SK-N-SH treated with all-trans-retinoic acid at 6 μM for 48 hours (cell line): ENCODE data around the gene KRT72.

Experiments used
- ATAC-seq: fragments of 200-7000 bp; cut with Tn5 transposase; 3 replicates; pipeline ENCODE4 v1.9.1; 2020; ENCODE audit warnings: mild to moderate bottlenecking, moderate library complexity
- ARNTL ChIP-seq: fragments of 450-650 bp; formaldehyde crosslinking; IDR thresholded peaks from 2 replicates; pipeline ENCODE4 v1.5.0; 2020; ENCODE audit warnings: low read depth, mild to moderate bottlenecking, moderate library complexity, borderline replicate concordance
- BACH2 ChIP-seq: fragments of 250-450 bp; sonication (Bioruptor Pico); IDR thresholded peaks from 2 replicates; pipeline ENCODE4 v1.9.0; 2021; ENCODE audit warnings: mild to moderate bottlenecking, borderline replicate concordance
- CSDC2 ChIP-seq: fragments of 250-450 bp; sonication (Bioruptor Pico); IDR thresholded peaks from 2 replicates; pipeline ENCODE4 v1.5.0; 2020; ENCODE audit warnings: mild to moderate bottlenecking, moderate library complexity
- CSRNP3 ChIP-seq: fragments of 250-450 bp; sonication (Bioruptor Pico); IDR thresholded peaks from 2 replicates; pipeline ENCODE4 v1.5.1; 2021; ENCODE audit warnings: mild to moderate bottlenecking, moderate library complexity
- ESRRG ChIP-seq: fragments of 250-450 bp; sonication (Bioruptor Pico); IDR thresholded peaks from 2 replicates; pipeline ENCODE4 v1.6.1; 2021; ENCODE audit warnings: mild to moderate bottlenecking
- GLIS3 ChIP-seq: fragments of 250-450 bp; sonication (Bioruptor Pico); IDR thresholded peaks from 2 replicates; pipeline ENCODE4 v1.5.0; 2020; ENCODE audit warnings: mild to moderate bottlenecking, moderate library complexity
- ISL1 ChIP-seq: fragments of 250-450 bp; sonication (Bioruptor Pico); IDR thresholded peaks from 2 replicates; pipeline ENCODE4 v2.1.2; 2022; ENCODE audit warnings: mild to moderate bottlenecking, moderate library complexity
- OSR1 ChIP-seq: fragments of 250-450 bp; sonication (Bioruptor Pico); IDR thresholded peaks from 2 replicates; pipeline ENCODE4 v1.8.0; 2022; ENCODE audit warnings: moderate library complexity, mild to moderate bottlenecking, inconsistent platforms
- PATZ1 ChIP-seq: fragments of 250-450 bp; sonication (Bioruptor Pico); IDR thresholded peaks from 2 replicates; pipeline ENCODE4 v1.8.0; 2020; ENCODE audit warnings: mild to moderate bottlenecking, moderate library complexity, borderline replicate concordance
- POU6F1 ChIP-seq: fragments of 250-450 bp; sonication (Bioruptor Pico); IDR thresholded peaks from 2 replicates; pipeline ENCODE4 v1.8.0; 2021; ENCODE audit warnings: low read depth, mild to moderate bottlenecking, moderate library complexity, borderline replicate concordance
- PPARA ChIP-seq: fragments of 250-450 bp; sonication (Bioruptor Pico); IDR thresholded peaks from 2 replicates; pipeline ENCODE4 v1.5.0; 2020; ENCODE audit warnings: mild to moderate bottlenecking, borderline replicate concordance
- RARB ChIP-seq: fragments of 250-450 bp; sonication (Bioruptor Pico); IDR thresholded peaks from 2 replicates; pipeline ENCODE4 v1.8.0; 2021; ENCODE audit warnings: mild to moderate bottlenecking, moderate library complexity
- SNAI2 ChIP-seq: fragments of 250-450 bp; sonication (Bioruptor Pico); IDR thresholded peaks from 2 replicates; pipeline ENCODE4 v1.5.0; 2020; ENCODE audit warnings: mild to moderate bottlenecking, moderate library complexity
- TOX ChIP-seq: fragments of 250-450 bp; sonication (Bioruptor Pico); IDR thresholded peaks from 2 replicates; pipeline ENCODE4 v1.8.0; 2021; ENCODE audit warnings: mild to moderate bottlenecking, moderate library complexity, borderline replicate concordance
- TSHZ2 ChIP-seq: fragments of 250-450 bp; sonication (Bioruptor Pico); IDR thresholded peaks from 2 replicates; pipeline ENCODE4 v1.5.0; 2020; ENCODE audit warnings: mild to moderate bottlenecking, moderate library complexity
- ZC3H10 ChIP-seq: fragments of 250-450 bp; sonication (Bioruptor Pico); IDR thresholded peaks from 2 replicates; pipeline ENCODE4 v1.5.1; 2021; ENCODE audit warnings: mild to moderate bottlenecking, moderate library complexity
- ZFP3 ChIP-seq: fragments of 250-450 bp; sonication (Bioruptor Pico); IDR thresholded peaks from 2 replicates; pipeline ENCODE4 v1.5.0; 2020; ENCODE audit warnings: mild to moderate bottlenecking, moderate library complexity
- ZFP30 ChIP-seq: fragments of 450-650 bp; formaldehyde crosslinking; IDR thresholded peaks from 2 replicates; pipeline ENCODE4 v1.5.0; 2022; ENCODE audit warnings: mild to moderate bottlenecking, moderate library complexity
- ZNF565 ChIP-seq: fragments of 450-650 bp; formaldehyde crosslinking; conservative IDR thresholded peaks from 2 replicates; pipeline ENCODE4 v1.5.0; 2020; ENCODE audit warnings: low read depth, mild to moderate bottlenecking, moderate library complexity
- ZNF70 ChIP-seq: fragments of 450-650 bp; formaldehyde crosslinking; IDR thresholded peaks from 2 replicates; pipeline ENCODE4 v1.5.0; 2020; ENCODE audit warnings: mild to moderate bottlenecking, moderate library complexity
- TF ChIP-seq, protein P1 (sequence below): fragments of 250-450 bp; sonication (Bioruptor Pico); IDR thresholded peaks from 2 replicates; pipeline ENCODE4 v1.5.1; 2020; ENCODE audit warnings: low read depth, mild to moderate bottlenecking, moderate library complexity

The KRT72 gene

GRCh38 chr12:52578469-52578868 lies 22.8 kb downstream of the KRT72 start:
- TF ChIP-seq TOX (CRISPR knock-in tag) (no peak), CSRNP3 (no peak), OSR1 (no peak), GLIS3 (no peak), ZC3H10 (CRISPR knock-in tag) (no peak), ZNF70 (CRISPR knock-in tag) (no peak)
- ATAC-seq, result no peak

GRCh38 chr12:52577316-52577715 lies 23.9 kb downstream of the KRT72 start:
- TF ChIP-seq ZNF565 (no peak), PATZ1 (CRISPR knock-in tag) (no peak), ARNTL (no peak), SNAI2 (CRISPR knock-in tag) (no peak), CSDC2 (CRISPR knock-in tag) (no peak), ESRRG (CRISPR knock-in tag) (no peak), ISL1 (CRISPR knock-in tag) (no peak), TSHZ2 (CRISPR knock-in tag) (no peak)
- TF ChIP-seq, protein P1, sequence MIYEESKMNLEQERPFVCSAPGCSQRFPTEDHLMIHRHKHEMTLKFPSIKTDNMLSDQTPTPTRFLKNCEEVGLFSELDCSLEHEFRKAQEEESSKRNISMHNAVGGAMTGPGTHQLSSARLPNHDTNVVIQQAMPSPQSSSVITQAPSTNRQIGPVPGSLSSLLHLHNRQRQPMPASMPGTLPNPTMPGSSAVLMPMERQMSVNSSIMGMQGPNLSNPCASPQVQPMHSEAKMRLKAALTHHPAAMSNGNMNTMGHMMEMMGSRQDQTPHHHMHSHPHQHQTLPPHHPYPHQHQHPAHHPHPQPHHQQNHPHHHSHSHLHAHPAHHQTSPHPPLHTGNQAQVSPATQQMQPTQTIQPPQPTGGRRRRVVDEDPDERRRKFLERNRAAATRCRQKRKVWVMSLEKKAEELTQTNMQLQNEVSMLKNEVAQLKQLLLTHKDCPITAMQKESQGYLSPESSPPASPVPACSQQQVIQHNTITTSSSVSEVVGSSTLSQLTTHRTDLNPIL (CRISPR knock-in tag), result no peak
- no peak for ATAC-seq

- TF ChIP-seq ZNF70 (CRISPR knock-in tag), result no peak
- no peak for TF ChIP-seq PPARA
- no peak for TF ChIP-seq SNAI2 (CRISPR knock-in tag)
- TF ChIP-seq, protein P1 (CRISPR knock-in tag), result no peak
- no peak for TF ChIP-seq TOX (CRISPR knock-in tag)
- no peak for TF ChIP-seq ZFP3 (CRISPR knock-in tag)
- TF ChIP-seq ZFP30, result no peak
- no peak for TF ChIP-seq POU6F1 (CRISPR knock-in tag)
- TF ChIP-seq BACH2 (CRISPR knock-in tag), result no peak
- no peak for TF ChIP-seq ZNF565
- TF ChIP-seq CSRNP3, result no peak
- no peak for TF ChIP-seq OSR1
- no peak for TF ChIP-seq RARB (CRISPR knock-in tag)
- no peak for TF ChIP-seq TSHZ2 (CRISPR knock-in tag)
- no peak for ATAC-seq
These were observed 25.3 kb downstream of the KRT72 start for GRCh38 chr12:52575948-52576347.
